UCSD-AML1 (cell line): Measurements from ENCODE around the gene FN1.
"Not testable (repeated sequence)": the region's sequence is repeated elsewhere in the genome, so short reads cannot be mapped to it uniquely, and the experiment has no call there.

Experiments
- DNase-seq: peaks from one replicate; lab custom pipeline; 2025; ENCODE audit not compliant: unreplicated experiment; lab: John Stamatoyannopoulos, UW

Gene FN1

DNA sequence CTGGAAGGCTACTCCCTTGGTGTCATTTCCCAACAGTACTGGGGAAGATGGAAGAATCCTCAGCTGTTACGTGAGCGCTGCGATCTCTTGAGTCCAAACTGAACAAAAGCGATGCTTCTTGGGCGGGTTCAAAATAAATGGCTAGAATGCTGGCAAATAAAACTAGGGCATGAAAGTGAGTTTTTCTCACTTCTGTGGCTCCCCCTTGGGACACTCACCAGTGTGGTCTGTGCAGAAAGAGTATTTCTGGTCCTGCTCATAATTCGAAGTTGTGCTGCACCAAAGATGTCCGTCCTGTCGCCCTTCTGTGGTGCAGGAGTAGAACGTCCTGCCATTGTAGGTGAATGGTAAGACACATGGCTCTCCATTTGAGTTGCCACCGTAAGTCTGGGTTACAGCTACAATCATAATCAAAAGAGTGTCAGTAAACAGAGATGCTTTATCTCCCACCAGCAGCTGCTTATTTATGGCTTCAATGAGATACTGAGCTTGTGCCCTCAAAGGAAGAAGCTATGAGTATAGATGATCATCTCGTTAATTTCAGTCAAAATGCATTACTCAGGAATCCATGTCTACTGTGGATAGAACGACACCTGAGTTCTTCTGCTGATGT is 11.8 kb downstream of the FN1 start:
- no peak for DNase-seq

DNA sequence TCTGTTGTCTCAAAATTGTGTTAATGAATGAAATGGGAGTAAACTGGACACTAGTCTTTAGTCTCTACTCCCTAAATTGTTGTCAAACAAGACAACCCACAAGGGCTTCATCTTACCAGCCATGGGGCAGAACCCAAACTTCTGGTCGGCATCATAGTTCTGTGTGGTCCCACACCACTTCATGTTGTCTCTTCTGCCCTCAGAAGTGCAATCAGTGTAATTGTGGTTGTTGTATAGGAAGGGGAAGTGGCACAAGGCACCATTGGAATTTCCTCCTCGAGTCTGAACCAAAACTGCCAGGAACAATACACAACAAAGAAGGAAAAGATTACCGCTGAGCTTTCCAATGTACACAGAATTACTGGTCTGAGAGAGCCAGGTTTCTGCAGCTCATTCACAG is 12.6 kb downstream of the FN1 start:
- DNase-seq: no peak

DNA sequence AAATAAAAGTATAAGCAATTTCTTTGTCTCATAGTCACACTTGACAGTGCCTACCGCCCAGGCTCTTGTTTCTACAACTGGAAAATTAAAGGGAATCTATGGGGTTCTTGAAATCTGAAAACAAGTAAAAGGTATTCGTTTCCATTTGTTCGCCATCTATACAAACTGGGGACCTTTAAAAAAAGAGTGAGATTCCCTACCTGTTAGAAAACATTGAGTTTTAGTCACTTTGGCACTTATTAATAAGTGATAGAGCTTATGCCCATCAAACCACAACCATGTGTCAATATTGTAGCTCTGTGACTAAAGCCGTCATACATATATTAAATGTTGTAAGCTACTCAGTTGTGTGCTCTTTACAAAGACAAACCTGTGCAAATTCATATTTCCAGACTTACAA is 13.2 kb downstream of the FN1 start:
- no peak for DNase-seq

DNA sequence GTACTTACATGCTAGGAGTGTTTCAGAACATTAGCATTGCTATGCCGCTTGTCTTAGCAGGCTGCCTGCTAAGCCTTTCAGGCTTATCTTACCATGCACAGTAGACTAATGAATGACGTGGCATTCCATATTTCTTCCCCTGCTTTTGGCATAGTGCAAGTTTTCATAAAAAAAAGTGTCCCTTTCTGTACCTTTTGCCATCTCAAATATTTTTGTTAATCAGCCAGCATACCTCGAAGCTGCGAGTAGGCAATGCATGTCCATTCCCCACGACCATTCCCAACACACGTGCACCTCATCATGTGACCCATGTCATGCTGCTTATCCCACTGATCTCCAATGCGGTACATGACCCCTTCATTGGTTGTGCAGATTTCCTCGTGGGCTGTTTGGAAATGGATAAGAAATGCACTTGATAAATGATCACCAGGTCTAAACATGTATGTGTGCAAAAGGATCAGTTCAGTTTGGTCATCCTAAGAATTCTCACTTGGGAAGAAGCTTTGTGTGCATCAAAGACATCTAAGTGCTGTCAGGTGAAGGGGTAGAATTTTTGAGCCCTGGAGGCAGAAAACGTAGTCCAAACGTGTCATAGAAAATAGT is 13.9 kb downstream of the FN1 start:
- DNase-seq: no peak

DNA sequence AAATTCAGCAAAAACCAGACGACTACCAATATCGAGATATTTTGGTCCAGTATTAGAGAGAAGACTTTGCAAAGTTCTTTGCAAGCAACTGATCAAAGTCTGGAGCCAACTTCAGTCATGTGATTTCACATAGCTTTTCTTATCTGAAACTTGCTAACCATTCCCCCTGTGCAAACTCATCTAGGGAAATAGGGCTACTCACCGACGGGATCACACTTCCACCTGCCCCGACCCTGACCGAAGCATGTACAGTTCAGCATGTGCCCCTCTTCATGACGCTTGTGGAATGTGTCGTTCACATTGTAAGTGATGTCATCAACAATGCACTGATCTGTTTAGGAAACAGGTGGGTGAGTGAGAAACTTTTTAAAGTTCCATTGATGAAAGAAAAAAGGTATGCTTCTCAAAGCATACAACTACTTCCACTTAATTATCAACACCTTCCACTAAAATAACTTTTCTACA is 15.4 kb downstream of the FN1 start:
- DNase-seq: no peak

DNA sequence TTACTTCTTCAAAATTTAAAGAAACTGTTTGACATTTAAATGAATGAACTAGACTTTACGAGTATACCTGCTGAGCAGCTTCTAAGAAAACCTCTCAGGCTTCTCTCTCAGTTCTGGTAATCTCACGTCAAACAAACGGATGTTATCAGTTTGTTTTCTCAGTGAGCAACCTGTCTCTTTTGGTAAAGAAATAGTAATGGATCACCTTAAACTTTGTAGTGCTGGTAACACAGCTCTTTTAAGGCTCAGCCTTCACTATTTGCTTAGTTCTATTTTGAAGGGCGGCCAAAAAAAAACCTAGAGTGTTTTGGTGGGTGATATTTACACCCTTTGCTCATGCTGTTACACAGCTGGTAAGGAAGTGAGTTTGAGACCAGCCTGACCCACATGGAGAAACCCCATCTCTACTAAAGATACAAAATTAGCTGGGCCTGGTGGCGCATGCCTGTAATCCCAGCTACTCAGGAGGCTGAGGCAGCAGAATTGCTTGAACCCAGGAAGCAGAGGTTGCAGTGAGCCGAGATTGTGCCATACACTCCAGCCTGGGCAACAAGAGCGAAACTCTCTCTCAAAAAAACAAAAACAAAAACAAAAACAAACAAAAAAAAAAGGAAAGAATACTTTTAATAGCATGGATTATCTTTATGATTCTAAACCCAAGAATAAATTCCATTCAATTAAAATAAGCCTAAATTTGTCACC is 15.9 kb downstream of the FN1 start:
- no peak for DNase-seq

DNA sequence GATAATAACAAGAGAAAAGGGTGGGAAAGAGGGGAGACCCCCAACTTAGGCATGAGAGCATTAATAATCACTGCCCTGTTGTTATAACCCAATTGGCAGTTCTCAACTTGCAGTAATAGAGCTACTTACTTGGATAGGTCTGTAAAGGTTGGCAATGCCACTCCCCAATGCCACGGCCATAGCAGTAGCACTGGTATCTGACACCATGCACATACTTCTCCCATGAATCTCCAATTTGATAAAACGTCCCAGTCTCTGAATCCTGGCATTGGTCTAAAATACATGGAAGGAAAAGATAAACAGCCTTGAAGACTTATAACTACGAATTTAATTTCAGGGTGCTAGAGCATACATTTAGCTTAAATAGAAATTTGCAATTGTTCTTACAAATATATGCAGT is 16.8 kb downstream of the FN1 start:
- DNase-seq: no peak

DNA sequence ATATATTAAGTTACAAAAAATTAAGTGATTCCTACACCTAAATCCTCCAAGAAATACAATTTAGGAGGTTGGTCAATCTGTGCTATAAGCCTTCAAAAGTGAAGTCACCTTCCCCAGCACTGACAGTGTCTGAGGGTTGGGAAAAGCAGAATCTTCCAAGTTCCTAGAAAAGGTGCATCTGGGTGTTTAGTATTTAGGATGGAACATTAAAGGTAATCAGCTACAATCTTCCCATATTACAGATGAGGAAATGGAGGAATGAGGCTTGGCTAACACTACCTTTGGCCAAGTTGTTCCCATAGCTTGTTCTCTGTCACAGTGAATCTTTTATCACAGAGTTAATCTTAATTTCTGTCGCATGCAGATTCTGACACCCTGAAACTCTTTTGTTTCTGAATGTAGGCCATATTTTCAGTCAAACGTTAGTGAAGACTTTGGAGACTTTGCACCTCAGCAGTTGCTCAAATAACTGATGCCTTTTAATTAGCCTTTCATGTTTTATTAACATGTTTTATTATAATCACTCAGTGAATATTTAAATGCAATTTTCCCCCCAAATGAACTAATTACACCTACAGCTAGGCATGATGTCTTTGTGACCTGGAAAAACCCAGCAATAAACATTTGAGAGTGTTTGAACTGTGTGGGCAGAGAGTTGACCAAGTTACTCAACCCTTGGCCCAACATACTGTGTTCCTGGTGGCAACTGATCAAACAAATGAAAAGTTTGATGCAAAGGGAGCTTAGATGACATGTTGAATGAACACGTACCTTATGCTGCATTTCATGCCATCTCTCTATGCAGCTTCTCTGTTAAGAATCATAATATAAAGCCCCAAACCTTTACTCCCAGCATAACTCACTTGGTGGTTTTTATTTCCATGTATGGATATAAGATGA is 17.6 kb downstream of the FN1 start:
- DNase-seq: no peak

DNA sequence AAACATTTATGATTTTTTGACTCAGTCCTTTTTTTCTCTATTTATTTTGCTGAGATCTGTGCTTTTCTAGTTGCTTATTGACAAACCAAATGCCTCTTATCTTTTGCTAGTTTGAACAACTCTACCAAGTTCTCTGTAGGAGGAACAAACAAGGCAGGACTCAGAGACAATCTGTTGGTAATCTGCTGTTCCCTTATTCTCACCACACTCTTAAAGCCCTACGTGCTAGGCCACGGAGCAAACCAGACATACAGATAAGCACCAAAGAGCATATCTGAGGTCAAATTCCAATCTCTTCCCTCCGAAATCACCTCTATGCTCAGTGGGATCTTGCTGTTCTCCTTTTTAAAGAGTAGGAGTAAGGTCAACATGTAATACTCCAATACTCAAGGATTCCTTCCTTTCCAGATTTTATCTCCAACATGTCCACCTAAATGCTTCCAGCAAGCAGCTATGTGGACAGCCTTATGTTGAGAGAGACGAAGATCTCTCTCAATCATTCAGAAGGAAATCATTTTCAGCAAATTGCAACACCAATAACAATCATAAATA is 18.4 kb downstream of the FN1 start:
- no peak for DNase-seq

DNA sequence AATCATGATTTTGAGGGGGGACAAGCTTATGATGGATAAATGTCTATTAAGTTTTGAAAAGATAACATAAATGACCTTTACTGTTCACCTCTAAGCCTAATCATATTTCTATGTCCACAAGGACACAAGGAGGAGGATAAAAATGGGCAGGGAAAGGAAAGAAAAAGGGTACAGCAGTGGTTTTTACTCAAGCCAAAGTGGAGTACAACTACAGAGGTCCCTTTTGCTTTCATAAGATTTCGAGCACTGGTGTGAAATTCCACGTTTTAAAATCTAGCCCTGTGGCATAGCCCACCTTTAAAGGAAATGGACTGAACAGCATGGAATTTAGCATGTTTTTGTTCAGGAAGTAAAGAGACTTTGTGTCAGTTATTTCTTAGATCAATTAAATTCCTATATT is 19.2 kb downstream of the FN1 start:
- DNase-seq: no peak

DNA sequence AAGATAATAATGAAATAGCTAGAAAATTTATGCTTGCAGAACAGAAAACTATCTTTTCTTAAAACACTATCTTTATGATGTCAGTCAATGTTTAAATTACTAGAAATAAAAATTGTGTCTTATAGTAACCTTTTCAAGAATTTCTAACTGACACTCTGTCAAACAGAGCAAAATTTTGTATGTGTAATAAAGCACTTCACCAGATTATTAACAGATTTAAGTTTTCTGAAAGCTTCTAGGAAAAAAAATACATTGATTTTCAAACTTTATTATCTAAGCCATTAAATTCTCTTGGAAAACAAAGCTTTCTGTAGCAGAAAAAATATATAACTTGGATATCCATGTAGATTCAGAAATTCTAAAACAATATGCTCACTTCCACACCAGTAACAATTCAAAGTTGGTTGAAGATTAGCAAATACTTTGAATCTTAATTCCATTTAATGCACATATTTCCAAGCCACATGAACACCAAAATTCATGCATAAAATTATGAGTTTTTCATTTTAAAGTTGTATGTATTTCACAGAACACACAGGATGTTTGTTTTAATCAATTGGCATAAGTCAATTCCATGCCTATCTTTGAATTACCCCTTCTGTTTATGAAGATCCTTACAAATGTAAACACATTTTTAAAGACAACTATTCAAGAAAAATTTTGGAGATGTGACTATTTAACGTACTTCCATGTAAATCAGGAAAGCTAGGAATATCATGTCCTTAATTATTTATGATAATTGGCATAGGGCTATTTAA is 19.9 kb downstream of the FN1 start:
- no peak for DNase-seq

DNA sequence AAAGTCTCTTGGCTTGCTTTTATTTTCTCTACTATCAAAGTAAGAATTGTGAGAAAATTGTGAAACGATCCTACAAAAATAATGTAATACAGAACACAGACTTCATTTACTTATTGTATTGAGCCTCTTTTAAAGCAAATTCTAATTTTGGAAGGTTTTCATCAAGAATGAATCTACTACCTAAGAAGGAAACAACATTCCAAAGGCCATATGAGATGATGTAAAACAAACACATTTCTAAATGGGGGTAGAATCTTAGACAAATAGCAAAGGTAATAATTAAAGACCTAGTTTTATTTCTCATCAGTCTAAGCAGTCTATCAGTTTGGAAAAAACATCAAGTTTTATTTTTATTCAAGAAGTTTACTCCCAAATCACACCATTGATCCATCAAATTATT is 20.6 kb downstream of the FN1 start:
- DNase-seq: no peak

DNA sequence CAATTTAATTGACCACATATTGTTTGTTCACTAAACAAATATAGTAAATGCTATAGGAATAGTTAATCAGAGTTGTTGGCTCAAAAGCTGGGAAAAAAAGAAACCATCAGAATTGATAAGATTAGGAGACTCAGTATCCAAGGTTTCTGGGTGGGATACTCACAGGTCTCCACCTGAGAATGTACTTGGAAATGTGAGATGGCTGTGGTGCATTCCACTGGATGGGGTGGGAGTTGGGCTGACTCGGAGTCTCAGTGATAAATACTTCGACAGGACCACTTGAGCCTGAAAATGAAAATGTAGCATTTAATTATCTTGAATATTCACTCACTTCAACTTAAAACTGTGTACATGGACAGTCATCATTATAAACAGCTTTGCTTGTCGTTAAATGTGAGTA is 21.2 kb downstream of the FN1 start:
- DNase-seq: no peak

DNA sequence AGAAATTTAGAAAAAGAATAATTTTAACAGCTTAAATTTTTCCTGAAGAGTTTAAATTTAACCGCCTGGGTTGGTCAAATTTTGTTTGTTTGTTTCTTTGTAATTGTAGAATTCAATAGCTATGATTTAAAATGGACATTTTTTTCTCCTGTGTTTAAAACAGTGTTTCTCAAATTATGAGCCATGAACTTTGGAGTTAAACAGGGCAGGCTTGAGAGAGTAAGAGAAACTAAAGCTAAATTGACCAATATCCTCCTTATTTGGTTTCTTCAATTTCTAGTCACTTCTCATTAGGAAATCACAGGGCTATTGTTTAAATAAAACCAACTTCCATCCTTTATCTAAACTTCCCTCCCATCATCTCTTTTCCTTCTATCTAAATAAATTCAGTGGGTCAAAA is 21.9 kb downstream of the FN1 start:
- no peak for DNase-seq

DNA sequence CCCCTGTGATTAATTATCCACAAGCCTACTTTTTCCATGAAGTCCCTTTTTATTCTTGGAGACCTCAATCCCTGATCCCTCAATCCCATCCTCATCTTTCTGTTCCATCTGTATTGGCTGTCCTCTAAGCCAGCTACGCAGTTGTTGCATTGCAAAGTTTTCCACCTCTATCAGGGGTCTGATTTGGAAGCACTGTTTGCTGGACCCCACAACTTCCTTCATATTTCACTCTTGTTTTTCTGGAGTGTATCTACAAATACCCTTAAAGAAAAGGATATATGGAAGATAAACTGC is 22.4 kb downstream of the FN1 start:
- DNase-seq: no peak

DNA sequence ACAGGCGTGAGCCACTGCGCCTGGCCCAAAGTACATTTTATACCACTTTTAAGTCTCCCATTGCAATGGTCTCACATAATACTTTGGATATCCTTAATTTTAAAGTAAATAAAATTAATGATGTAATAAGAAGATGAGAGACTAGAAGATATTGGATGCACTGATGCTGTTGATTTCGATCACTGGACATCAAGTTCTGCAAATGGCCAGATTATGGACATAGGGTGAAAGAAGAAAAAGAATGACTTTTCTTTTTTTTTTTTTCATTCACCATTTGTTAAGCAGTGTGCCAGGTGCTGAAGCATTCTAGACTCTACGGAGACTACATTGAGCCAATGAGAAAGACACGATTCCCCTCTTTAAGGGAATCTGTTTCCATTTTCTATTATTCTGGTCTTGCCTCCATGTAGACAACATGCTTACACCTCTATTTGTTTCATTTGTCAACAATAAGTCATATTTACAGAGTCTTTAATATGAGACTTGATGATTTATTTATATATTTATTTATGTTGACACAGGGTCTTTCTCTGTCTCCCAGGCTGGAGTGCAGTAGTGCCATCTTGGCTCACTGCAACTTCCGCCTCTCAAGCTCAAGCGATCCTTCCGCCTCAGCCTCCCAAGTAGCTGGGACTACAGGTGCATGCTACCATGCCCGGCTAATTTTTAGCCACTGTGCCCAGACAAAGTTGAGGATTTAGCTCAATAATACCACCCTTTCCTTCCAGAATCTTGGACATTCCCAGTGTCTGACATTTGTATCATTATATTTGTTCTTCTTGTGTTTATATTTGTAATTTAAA is 23.7 kb downstream of the FN1 start:
- no peak for DNase-seq

DNA sequence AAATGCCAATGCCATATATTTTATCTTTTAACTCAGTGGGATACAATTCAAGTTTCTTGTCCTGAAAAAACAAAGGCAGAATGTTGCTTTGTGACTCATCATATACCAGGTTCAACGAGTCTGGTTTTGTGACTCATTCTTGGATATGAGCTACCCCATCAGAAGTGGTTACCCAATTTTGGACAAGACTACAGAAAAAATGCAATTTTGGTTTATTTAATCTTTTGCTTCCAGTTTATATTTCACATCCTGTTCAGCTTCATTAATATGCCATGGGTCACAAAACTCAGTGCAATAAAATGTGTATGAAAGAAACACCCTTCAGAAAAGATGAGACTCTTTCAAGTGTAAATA is 25.0 kb downstream of the FN1 start:
- no peak for DNase-seq

DNA sequence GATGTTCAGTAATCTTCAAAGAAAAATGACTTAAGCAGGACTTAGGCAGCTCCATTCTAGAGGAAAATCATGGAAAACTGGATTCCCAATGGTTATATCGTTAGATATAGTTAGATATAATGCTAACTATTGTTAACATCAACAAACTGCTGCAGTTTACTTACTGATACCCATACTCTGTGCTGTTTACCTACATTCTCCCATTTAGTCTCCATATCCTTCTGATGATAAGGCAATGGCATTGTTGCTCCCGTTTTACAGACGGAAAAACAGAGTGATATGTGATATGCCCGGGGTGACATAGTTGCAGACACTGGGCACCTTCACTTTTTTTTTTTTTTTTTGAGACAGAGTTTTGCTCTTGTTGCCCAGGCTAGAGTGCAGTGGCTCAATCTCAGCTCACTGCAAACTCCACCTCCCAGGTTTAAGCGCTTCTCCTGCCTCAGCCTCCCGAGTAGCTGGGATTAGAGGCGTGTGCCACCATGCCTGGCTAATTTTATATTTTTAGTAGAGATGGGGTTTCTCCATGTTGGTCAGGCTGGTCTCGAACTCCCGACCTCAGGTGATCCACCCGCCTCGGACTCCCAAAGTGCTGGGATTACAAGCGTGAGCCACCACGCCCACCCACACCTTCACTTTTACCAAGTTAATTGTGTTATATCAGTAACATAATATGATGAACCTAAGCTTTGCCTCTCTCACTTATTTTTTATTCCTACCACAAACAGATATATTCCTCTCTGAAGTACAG is 25.5 kb downstream of the FN1 start:
- not testable (repeated sequence) for DNase-seq

DNA sequence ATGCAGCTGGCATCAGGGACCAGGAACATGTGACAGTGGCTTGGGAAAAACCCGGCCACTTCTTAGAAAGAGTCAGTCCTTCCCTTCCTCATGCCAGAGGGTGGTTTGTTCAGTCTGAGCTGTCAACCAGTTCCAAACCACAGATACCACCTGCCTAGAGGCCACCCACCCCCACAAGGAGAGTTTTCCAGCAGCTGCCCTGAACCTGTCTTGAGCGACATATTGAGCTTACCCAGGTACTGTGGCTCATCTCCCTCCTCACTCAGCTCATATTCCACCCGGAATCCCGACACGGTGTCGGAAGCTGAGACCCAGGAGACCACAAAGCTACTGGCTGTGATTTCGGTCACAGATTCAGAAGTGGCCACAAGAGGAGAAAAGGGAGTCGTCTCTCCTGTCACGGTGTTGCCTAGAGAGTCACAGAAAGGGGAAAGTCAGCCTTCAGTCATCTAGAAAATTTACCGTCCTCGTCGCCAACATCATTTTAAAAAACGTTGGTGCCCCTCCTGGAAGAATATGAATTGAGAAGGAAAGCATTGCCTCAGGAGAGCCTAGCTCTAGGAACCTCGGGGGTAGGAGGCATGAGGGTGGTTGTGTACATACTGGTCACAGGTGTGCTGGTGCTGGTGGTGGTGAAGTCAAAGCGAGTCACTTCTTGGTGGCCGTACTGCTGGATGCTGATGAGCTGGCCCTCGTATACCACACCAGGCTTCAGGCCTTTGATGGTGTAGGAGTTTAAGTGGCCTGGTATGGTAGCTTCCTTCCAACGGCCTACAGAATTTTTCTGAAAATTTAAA is 26.3 kb downstream of the FN1 start:
- DNase-seq: no peak
